Measurements from ENCODE around the gene OCSTAMP.

Gene OCSTAMP

DNA sequence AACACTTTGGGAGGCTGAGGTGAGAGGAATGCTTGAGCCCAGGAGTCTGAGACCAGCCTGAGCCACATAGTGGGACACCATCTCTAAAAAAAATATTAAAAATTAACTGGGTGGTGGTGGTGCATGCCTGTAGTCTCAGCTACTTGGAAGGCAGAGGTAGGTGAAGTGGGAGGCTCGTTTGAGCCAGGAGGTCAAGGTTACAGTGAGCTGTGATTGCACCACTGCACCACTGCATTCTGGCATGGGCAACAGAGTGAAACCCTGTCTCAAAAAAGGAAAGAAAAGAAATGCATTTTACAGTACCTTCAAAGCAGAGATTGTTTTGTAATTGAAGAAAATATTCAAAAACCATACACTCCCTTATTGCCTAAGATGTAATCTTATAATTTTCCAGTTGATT, 6.5 kb downstream of the OCSTAMP start:
- POLR2A ChIA-PET: no interaction called here
- CTCF ChIA-PET: interaction anchor here (0.7 to 2.4 kb wide), 14 partner anchors 9 to 142 kb away, joined by 3 to 11 read pairs (median 6); no protein-coding TSS in a partner anchor
- Histone ChIP-seq H3K4me3 (ENCODE audit: control insufficient read depth in 1 of 7, extremely low read depth in 1 of 7, insufficient read depth in 4 of 7, low read depth in 2 of 7, low read length in 6 of 7) (no peak overlapping the region), H3K27me3 (replicated peaks in 2 of 5; ENCODE audit: control insufficient read depth in 4 of 5, insufficient read depth in 5 of 5, low read length in 4 of 5) (peaks cover 0 to 10% (median 0%) of the 10 kb centered on the region in 5 experiments), H3K27ac (ENCODE audit: insufficient read depth in 1 of 2, low read depth in 1 of 2, low read length in 2 of 2, poor library complexity in 1 of 2, severe bottlenecking in 2 of 2) (no peak overlapping the region), H3K4me1 (ENCODE audit: control extremely low read depth in 1 of 4, control insufficient read depth in 4 of 4, insufficient read depth in 4 of 4, low read length in 3 of 4) (peaks cover 3 to 27% (median 25%) of the 10 kb centered on the region in 4 experiments), H3K9me3 (ENCODE audit: control extremely low read depth in 1 of 5, control insufficient read depth in 4 of 5, insufficient read depth in 2 of 5, low read depth in 1 of 5, low read length in 4 of 5) (no peaks in the 10 kb centered on the region), H3K36me3 (ENCODE audit: control insufficient read depth in 4 of 4, insufficient read depth in 4 of 4, low read length in 3 of 4) (no peaks in the 10 kb centered on the region)
- WGBS (ENCODE audit: insufficient coverage): 64% methylated on average over 1 of the region's 1 CpG
- no peak for DNase-seq

DNA sequence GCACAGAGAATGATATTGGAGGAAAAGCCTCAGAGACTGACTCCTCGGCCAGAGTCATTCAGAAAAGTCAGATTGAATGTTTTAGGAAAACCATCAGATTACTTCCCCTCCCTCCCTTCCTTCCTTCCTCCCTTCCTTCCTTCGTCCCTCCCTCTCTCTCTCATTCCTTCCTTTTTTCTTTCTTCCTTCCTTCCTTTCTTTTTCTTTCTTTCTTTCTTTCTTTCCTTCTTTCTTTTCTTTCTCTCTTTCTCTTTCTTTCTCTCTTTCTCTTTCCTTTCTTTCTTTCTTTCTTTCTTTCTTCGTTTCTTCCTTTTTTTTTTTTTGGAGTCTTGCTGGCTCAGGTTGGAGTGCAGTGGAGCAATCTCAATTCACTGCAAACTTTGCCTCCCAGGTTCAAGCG, 7.4 kb downstream of the OCSTAMP start:
- H3K4me3 ChIP-seq (ENCODE audit: control insufficient read depth in 1 of 7, extremely low read depth in 1 of 7, insufficient read depth in 4 of 7, low read depth in 2 of 7, low read length in 6 of 7): no peak overlapping the region
- H3K36me3 ChIP-seq (ENCODE audit: control insufficient read depth in 4 of 4, insufficient read depth in 4 of 4, low read length in 3 of 4): no peaks in the 10 kb centered on the region
- DNase-seq: no peak
- POLR2A ChIA-PET: no interaction called here
- CTCF ChIA-PET: no interaction called here
- H3K27me3 ChIP-seq (replicated peaks in 2 of 5; ENCODE audit: control insufficient read depth in 4 of 5, insufficient read depth in 5 of 5, low read length in 4 of 5): peaks cover 0 to 10% (median 2%) of the 10 kb centered on the region in 5 experiments
- no peaks in the 10 kb centered on the region for H3K9me3 ChIP-seq (ENCODE audit: control extremely low read depth in 1 of 5, control insufficient read depth in 4 of 5, insufficient read depth in 2 of 5, low read depth in 1 of 5, low read length in 4 of 5)
- no peak overlapping the region for H3K27ac ChIP-seq (ENCODE audit: insufficient read depth in 1 of 2, low read depth in 1 of 2, low read length in 2 of 2, poor library complexity in 1 of 2, severe bottlenecking in 2 of 2)
- WGBS (ENCODE audit: insufficient coverage): 79% methylated on average over 2 of the region's 4 CpGs
- peaks cover 3 to 27% (median 25%) of the 10 kb centered on the region in 4 experiments for H3K4me1 ChIP-seq (ENCODE audit: control extremely low read depth in 1 of 4, control insufficient read depth in 4 of 4, insufficient read depth in 4 of 4, low read length in 3 of 4)

DNA sequence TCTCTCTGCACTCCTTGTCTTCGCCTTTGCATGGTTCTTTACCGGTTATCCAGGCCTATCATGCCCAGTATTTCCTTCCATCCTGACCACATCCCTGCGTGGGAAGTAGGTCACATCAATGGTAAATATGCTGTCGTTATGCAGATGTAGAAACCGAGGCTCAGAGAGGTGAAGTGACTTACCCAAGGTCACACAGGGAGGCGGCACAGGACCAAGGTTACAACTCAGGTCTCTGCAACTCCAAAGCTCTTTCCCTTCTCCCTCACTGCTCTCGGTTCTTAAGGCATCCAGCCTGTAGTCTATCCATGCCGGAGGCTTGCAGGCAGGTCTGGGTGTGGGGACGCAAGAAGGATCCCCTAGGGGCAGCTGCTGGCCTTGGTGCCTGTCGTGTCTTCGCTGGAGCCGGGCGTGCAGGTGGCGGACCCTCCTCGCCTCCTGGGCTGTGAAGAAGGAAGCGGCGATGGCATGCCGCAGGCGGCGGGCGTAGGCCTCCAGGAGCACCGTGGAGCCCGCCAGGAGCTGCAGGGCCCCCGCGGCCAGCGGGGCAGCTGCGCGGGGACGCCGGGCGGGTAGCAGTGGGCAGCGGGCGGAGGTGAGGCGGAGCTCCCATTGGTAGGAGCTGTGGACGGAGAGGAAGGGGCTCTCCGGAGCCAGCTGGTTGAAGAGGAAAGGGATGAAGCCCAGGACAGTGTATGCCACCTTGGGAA, 9.1 kb downstream of the OCSTAMP start:
- ChIA-PET CTCF (interaction anchor here (0.6 to 3.8 kb wide), 3 partner anchors 13 to 140 kb away, joined by 3 to 15 read pairs (median 8); no protein-coding TSS in a partner anchor), POLR2A (no interaction called here)
- H3K9me3 ChIP-seq (ENCODE audit: control extremely low read depth in 1 of 5, control insufficient read depth in 4 of 5, insufficient read depth in 2 of 5, low read depth in 1 of 5, low read length in 4 of 5): no peaks in the 10 kb centered on the region
- no peak overlapping the region for H3K4me3 ChIP-seq (ENCODE audit: control insufficient read depth in 1 of 7, extremely low read depth in 1 of 7, insufficient read depth in 4 of 7, low read depth in 2 of 7, low read length in 6 of 7)
- no peak for DNase-seq
- H3K27ac ChIP-seq (ENCODE audit: insufficient read depth in 1 of 2, low read depth in 1 of 2, low read length in 2 of 2, poor library complexity in 1 of 2, severe bottlenecking in 2 of 2): no peak overlapping the region
- WGBS (ENCODE audit: insufficient coverage): 79% methylated on average over 36 of the region's 36 CpGs
- H3K4me1 ChIP-seq (ENCODE audit: control extremely low read depth in 1 of 4, control insufficient read depth in 4 of 4, insufficient read depth in 4 of 4, low read length in 3 of 4): peaks cover 3 to 19% (median 18%) of the 10 kb centered on the region in 4 experiments
- peaks cover 0 to 10% (median 2%) of the 10 kb centered on the region in 5 experiments for H3K27me3 ChIP-seq (replicated peaks in 2 of 5; ENCODE audit: control insufficient read depth in 4 of 5, insufficient read depth in 5 of 5, low read length in 4 of 5)
- no peaks in the 10 kb centered on the region for H3K36me3 ChIP-seq (ENCODE audit: control insufficient read depth in 4 of 4, insufficient read depth in 4 of 4, low read length in 3 of 4)

DNA sequence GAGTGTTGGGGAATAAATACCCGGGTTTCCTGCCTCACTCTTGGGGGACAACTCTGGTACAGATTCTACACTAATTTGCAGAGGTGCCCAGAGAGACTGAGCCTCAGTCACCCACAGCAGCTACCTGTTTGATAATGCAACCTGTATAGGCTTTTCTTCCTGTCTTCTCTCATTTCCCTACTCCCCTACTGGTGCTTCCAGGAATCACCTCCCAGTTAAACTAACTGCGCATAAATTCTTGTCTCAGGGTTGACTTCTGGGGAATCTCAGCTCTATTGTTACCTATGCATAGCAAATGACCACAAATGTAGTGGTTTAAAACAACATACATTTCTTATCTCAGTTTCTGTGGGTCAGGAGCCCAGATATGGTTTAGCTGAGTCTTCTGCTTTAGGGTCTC, 11.3 kb downstream of the OCSTAMP start:
- POLR2A ChIA-PET: interaction anchor here (0.9 kb wide), 1 partner anchor 11 kb away, joined by 3 read pairs; no protein-coding TSS in a partner anchor
- H3K36me3 ChIP-seq (ENCODE audit: control insufficient read depth in 4 of 4, insufficient read depth in 4 of 4, low read length in 3 of 4): no peaks in the 10 kb centered on the region
- H3K9me3 ChIP-seq (ENCODE audit: control extremely low read depth in 1 of 5, control insufficient read depth in 4 of 5, insufficient read depth in 2 of 5, low read depth in 1 of 5, low read length in 4 of 5): no peaks in the 10 kb centered on the region
- WGBS (ENCODE audit: insufficient coverage): 100% methylated on average over 1 of the region's 2 CpGs
- H3K27ac ChIP-seq (ENCODE audit: insufficient read depth in 1 of 2, low read depth in 1 of 2, low read length in 2 of 2, poor library complexity in 1 of 2, severe bottlenecking in 2 of 2): no peak overlapping the region
- H3K4me3 ChIP-seq (ENCODE audit: control insufficient read depth in 1 of 7, extremely low read depth in 1 of 7, insufficient read depth in 4 of 7, low read depth in 2 of 7, low read length in 6 of 7): no peak overlapping the region
- H3K4me1 ChIP-seq (ENCODE audit: control extremely low read depth in 1 of 4, control insufficient read depth in 4 of 4, insufficient read depth in 4 of 4, low read length in 3 of 4): no peaks in the 10 kb centered on the region
- CTCF ChIA-PET: interaction anchor here (1.5 to 3.8 kb wide), 4 partner anchors 11 to 143 kb away, joined by 4 to 15 read pairs (median 9); no protein-coding TSS in a partner anchor
- DNase-seq: no peak
- peaks cover 0 to 10% (median 2%) of the 10 kb centered on the region in 5 experiments for H3K27me3 ChIP-seq (replicated peaks in 2 of 5; ENCODE audit: control insufficient read depth in 4 of 5, insufficient read depth in 5 of 5, low read length in 4 of 5)

DNA sequence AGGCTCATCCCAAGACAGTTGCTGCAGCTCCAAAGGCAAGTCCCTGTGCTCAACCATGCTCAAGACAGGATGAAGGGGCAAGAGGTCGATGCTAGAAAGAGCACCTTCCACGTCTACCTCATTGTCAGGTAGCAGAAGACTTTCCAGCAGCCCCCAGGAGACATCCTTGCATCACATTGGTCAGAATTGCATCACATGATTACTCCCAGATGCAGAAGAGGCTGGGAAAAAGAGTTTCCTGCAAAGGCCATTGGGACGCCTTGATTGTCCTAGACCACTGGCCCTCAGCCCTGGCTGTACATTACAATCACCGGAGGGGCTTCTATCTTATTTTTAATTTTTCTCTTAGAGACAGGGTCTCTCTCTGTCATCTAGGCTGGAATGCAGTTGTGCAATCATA, 19.8 kb downstream of the OCSTAMP start:
- Histone ChIP-seq H3K36me3 (ENCODE audit: control insufficient read depth in 4 of 4, insufficient read depth in 4 of 4, low read length in 3 of 4) (no peaks in the 10 kb centered on the region), H3K27me3 (replicated peaks in 2 of 5; ENCODE audit: control insufficient read depth in 4 of 5, insufficient read depth in 5 of 5, low read length in 4 of 5) (peaks cover 0 to 8% (median 0%) of the 10 kb centered on the region in 5 experiments), H3K9me3 (ENCODE audit: control extremely low read depth in 1 of 5, control insufficient read depth in 4 of 5, insufficient read depth in 2 of 5, low read depth in 1 of 5, low read length in 4 of 5) (no peaks in the 10 kb centered on the region), H3K27ac (ENCODE audit: insufficient read depth in 1 of 2, low read depth in 1 of 2, low read length in 2 of 2, poor library complexity in 1 of 2, severe bottlenecking in 2 of 2) (no peak overlapping the region), H3K4me1 (ENCODE audit: control extremely low read depth in 1 of 4, control insufficient read depth in 4 of 4, insufficient read depth in 4 of 4, low read length in 3 of 4) (no peaks in the 10 kb centered on the region), H3K4me3 (ENCODE audit: control insufficient read depth in 1 of 7, extremely low read depth in 1 of 7, insufficient read depth in 4 of 7, low read depth in 2 of 7, low read length in 6 of 7) (no peak overlapping the region)
- CTCF ChIA-PET: interaction anchor here (1.1 to 1.6 kb wide), 2 partner anchors 8 to 45 kb away, joined by 3 read pairs; no protein-coding TSS in a partner anchor
- WGBS (ENCODE audit: insufficient coverage): 89% methylated on average over 4 of the region's 4 CpGs
- DNase-seq: no peak
- POLR2A ChIA-PET: no interaction called here

DNA sequence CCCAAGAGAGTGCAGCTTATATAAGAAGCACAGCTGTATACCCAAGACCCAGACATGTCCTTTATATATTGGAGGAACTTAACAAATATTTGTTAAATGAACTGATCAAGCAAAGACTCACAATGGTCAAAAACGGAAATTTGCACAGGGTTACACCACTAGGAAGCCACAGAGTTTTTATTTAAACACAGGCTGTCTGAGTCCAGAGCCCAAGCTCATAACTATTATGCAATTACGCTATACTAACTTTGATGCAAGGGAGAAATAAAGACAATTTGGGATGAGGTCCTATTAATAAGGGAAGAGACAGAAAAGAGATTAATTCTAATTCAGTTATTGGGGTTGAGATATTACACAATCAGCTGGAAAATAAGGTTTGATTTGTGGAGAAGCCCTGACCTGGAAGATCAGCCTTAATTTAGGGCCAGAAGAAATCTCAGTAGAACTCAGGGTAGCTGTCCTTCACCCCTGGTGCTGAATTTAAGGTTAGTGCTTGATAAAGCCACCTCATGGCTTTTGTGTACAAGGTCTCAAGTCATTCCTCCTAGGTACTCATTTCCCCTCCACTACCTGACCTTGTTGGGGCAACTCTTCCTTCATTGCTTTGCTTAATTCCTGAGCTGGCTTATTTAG, 26.6 kb downstream of the OCSTAMP start:
- POLR2A ChIA-PET: interaction anchor here (1.0 kb wide), 1 partner anchor 8 kb away, joined by 5 read pairs; no protein-coding TSS in a partner anchor
- Histone ChIP-seq H3K27me3 (replicated peaks in 2 of 5; ENCODE audit: control insufficient read depth in 4 of 5, insufficient read depth in 5 of 5, low read length in 4 of 5) (peaks cover 0 to 6% (median 0%) of the 10 kb centered on the region in 5 experiments), H3K27ac (ENCODE audit: insufficient read depth in 1 of 2, low read depth in 1 of 2, low read length in 2 of 2, poor library complexity in 1 of 2, severe bottlenecking in 2 of 2) (no peak overlapping the region), H3K4me1 (ENCODE audit: control extremely low read depth in 1 of 4, control insufficient read depth in 4 of 4, insufficient read depth in 4 of 4, low read length in 3 of 4) (no peaks in the 10 kb centered on the region), H3K9me3 (ENCODE audit: control extremely low read depth in 1 of 5, control insufficient read depth in 4 of 5, insufficient read depth in 2 of 5, low read depth in 1 of 5, low read length in 4 of 5) (no peaks in the 10 kb centered on the region), H3K4me3 (ENCODE audit: control insufficient read depth in 1 of 7, extremely low read depth in 1 of 7, insufficient read depth in 4 of 7, low read depth in 2 of 7, low read length in 6 of 7) (no peak overlapping the region), H3K36me3 (ENCODE audit: control insufficient read depth in 4 of 4, insufficient read depth in 4 of 4, low read length in 3 of 4) (no peaks in the 10 kb centered on the region)
- WGBS (ENCODE audit: insufficient coverage): 100% methylated on average over 1 of the region's 2 CpGs
- CTCF ChIA-PET: interaction anchor here (0.8 to 2.4 kb wide), 12 partner anchors 9 to 173 kb away, joined by 3 to 12 read pairs (median 5); no protein-coding TSS in a partner anchor
- peak in 2 of 3 donors; percentile 65 for DNase-seq

Measured in common myeloid progenitor, CD34-positive (primary cell).